Measurements from ENCODE around the gene HDAC5.
"Not testable (repeated sequence)": the region's sequence is repeated elsewhere in the genome, so short reads cannot be mapped to it uniquely, and the experiment has no call there.

Gene HDAC5

DNA sequence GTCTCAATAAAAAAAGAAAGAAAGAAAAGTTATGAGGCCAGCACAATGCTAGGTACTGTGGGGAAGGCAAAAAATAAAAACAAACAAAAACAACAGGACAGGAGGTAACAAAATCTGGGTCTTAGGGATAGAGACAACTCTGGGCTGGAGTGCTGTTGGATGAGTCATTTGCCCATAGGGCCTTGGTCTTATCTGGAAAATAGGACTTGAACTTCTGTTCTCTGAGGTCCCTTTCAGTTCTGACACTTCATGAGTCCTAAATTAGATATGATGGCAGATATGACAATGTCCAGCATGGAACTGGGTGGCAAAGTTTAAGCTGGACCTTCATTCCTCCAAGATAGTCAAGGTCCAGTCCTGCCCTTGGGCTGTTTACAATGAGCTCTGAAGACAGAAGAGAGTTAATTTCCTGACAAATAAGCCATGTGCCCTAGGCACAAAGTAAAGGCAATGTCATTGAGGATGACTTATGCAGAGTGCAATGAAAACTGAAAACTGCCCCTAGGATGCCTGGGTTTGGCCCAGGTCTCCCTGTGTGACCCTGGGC, 8.9 kb upstream of the HDAC5 start:
- no peak for DNase-seq

DNA sequence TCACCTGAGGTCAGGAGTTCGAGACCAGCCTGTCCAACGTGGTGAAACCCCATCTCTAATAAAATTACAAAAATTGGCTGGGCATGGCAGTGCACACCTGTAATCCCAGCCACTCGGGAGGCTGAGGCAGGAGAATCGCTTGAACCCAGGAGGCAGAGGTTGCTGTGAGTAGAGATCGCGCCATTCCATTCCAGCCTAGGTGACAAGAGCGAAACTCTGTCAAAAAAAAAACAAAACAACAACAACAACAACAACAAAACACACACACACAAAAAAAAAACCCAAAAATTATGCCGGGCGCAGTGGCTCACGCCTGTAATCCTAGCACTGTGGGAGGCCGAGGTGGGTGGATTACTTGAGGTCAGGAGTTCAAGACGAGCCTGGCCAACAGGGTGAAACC, 7.9 kb upstream of the HDAC5 start:
- DNase-seq, result not testable (repeated sequence)

GRCh38 chr17:44130693-44131349, 7.4 kb upstream of the HDAC5 start:
- DNase-seq, result no peak

- no peak for DNase-seq
Measured at GRCh38 chr17:44128383-44128782, 4.9 kb upstream of the HDAC5 start.

- no peak for DNase-seq
Measured at GRCh38 chr17:44124118-44124438, 637 bp upstream of the HDAC5 start.

DNA sequence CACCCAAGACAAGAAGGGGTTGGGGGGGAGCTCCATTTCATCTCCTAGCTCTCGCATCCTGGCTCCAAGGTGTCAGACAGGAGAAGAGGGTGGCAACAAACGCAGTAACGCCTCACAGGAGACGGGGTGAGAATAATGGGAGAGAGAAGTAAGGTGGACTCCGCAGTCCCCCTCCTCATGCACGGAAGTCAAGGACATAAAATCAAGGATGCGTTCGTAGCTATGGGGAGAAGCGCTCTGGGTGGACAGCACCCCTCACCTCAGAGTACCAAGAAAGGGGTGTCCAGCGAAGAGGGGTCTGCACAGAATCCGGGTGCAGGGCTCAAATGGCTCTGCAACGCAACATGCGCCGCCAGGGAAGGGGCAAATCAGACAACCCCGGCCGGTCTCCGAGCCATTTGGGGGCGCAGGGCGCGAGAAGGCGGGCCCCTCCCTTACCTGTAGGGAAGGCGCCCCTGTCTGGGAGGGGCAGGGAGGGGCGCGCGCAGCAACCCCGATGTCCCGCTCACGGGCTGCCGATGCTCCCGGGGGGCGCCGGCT, 555 bp downstream of the HDAC5 start:
- no peak for DNase-seq

GRCh38 chr17:44121997-44122815, 1.2 kb downstream of the HDAC5 start:
- DNase-seq, result no peak

- no peak for DNase-seq
Measured at GRCh38 chr17:44120851-44121605, 2.4 kb downstream of the HDAC5 start.

- DNase-seq, result not testable (repeated sequence)
Measured at GRCh38 chr17:44120281-44120680, 3.2 kb downstream of the HDAC5 start.

GRCh38 chr17:44119798-44120197, 3.6 kb downstream of the HDAC5 start:
- no peak for DNase-seq

DNA sequence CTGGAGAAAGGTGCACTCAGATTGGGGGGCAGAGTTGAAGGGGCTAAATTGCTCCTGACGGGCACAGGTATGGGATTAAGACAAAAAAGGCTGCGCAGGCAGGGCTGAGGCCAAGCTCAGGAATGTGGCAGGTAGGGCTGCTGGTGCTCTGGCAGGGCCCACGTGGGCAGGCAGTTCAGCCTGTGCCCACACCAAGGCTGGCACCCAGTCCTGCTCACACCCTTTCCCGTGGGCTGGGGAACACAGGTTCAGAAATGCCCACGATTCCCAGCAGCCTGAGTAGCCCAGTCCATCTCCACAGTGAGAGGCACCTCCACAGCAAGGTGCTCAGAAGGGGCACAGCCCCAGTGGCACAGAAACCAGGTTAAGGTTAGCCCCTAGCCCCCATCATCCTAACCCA, 4.4 kb downstream of the HDAC5 start:
- no peak for DNase-seq

GRCh38 chr17:44118427-44119050, 4.9 kb downstream of the HDAC5 start:
- no peak for DNase-seq

DNA sequence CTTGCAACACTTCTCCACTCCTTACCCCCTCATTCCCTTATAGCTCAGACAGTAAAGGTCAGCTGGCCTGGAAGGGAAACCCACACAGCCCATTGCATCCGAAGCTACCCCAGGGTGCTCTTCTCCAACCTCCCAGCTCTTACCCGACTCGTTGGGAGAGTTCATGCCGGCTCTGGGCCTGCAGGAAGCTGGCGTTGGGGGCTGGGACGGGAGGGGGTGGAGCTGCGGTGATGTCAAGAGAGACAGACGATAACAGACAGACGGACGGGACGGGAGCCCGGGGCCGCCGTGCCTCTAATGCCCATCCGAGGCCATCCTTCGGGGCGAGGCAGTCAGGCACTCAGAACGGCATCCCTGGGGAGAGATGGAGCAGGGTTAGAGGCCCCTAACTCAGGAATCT, 6.1 kb downstream of the HDAC5 start:
- no peak for DNase-seq

- peak in 1 of 2 donors; percentile 26 for DNase-seq
Measured at GRCh38 chr17:44115585-44116415, 7.6 kb downstream of the HDAC5 start.

DNA sequence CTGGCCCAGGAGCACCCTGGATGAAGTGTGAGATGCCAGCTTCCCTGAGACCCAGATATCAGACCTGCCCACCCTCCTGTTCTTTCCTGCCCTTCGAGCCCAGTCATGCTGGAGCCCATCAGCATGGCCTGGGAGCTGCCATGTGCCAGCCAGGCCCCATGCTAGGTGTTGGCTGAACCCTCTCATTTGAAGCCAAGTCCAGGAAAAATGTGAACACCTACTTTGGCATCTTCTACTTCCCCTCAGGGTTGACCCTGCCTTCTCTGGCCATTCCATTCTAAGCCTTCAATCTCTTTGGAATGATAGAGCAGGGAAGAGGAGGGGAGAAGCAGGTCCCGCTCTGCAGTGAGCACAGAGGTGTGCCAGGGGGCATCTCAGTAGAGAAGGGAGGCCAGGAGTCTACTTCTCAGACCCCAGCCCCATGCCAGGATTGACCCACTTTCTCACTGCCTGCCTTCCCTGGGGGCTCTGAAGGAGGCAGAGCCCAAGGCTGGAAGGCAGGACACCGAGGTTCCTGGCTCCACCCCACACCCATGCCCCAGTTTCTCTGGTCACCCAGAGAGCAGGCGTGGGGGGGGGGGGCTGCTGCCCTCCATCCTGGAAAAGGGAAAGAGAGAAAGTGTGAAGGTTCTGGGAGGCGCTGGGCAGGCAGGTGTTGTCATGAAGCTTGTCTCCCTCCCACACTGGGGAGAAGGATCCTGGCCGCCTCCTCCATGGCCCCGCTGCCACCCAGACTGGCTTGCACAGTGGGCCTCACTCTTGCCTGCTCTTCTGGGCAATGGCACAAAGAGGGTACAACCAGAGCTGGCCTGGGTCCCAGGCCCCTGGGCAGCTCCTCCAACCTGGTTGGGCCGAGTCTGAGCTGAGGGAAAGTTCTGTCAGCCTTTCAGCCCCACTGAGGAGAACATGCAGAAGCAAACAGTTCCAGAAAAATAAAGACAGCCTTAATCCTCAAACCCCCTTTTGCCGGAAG, 9.3 kb downstream of the HDAC5 start:
- DNase-seq, result no peak

DNA sequence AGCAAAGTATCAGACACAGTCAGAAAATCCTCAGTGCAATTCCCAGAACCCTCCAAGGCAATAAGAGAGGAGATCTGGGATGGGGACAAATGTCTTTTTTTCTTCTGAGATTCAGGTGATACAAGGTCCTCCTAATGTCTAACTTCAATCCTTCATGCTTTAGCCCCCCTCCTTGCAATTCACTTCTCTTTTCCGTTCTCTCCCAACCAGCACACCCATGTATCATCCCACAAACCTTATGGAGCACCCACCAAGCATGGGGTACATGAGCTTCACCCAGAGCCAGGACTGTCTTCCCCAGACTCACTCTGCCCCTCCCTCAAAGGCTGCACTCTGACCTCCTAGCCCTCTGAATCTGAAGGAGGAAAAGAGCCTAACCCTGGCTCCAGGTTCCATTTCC, 10.1 kb downstream of the HDAC5 start:
- DNase-seq, result no peak

GRCh38 chr17:44112284-44113280, 10.9 kb downstream of the HDAC5 start:
- DNase-seq, result no peak

DNA sequence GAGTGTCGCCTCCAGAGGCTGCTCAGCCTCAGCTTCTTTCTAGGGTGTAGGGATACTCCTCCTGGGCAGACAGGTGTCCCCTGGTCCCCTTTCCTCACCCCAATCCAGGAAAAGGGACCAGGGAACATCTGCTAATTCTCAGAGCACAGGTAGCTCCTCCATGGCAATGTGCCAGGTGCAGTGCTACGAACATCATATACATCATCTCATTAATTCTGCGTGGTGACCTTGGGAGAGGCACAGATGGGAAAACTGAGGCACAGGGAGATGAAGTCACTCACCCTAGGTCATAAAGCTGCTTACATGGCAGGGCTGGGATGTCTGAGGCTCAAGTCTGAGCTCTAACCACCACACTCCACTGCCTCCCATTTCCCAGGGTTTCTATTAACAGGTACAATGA, 11.7 kb downstream of the HDAC5 start:
- DNase-seq, result no peak

Measured in stimulated activated CD4-positive, alpha-beta T cell treated with anti-CD3 and anti-CD28 coated beads, Interleukin-2, amount 100 ng/mL, for 48 hours (primary cell).